ENCODE measurements around the gene CCND2. TPM values are rescaled to one million over a fixed set of nuclear protein-coding genes. Genes with fewer than 3 reads are reported as not detected.

The CCND2 gene
- total RNA-seq, 1 experiment from 2014 or later = 194 TPM

DNA sequence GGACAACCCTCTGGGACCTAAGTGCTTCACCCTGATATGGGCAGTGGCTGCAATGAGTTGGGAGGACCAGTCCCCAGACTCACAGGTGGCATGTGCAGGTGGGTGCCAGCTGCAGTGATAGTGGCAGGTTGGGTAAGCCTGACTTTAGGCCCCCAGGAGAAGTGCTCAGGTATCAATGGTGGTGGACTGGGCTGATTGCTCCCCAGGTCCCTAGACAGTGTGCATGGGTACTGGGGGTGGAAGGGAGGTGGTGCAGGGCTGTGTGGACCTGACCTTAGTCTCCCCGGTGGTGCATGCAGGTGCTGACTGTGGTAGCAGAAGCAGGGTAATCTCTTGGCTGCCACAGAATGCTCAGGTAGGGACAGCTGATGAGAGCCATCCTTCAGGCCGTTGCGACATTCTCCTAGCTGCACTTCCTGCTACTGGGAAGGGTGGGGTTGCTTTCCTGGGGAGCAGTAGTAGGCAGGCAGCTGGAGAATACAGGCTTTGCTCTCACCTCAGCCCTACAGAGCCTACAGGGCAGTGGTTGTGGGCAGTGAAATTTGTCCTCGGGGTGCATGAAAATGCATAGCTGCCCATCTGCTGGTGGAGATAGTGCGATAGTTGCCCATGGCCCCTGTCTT lies 33.3 kb upstream of the CCND2 start:
- no peak for ATAC-seq
- TF ChIP-seq TCF7 (CRISPR knock-in tag; IDR thresholded peaks at IDR 0.05; ENCODE audit: low read depth) (no peak), HMGA2 (CRISPR knock-in tag; IDR thresholded peaks at IDR 0.05) (no peak), FOXK1 (CRISPR knock-in tag; IDR thresholded peaks at IDR 0.05) (no peak), SP1 (CRISPR knock-in tag; conservative IDR thresholded peaks at IDR 0.05) (no peak), PRRX2 (CRISPR knock-in tag; IDR thresholded peaks at IDR 0.05) (no peak)
- TF ChIP-seq, protein P1, sequence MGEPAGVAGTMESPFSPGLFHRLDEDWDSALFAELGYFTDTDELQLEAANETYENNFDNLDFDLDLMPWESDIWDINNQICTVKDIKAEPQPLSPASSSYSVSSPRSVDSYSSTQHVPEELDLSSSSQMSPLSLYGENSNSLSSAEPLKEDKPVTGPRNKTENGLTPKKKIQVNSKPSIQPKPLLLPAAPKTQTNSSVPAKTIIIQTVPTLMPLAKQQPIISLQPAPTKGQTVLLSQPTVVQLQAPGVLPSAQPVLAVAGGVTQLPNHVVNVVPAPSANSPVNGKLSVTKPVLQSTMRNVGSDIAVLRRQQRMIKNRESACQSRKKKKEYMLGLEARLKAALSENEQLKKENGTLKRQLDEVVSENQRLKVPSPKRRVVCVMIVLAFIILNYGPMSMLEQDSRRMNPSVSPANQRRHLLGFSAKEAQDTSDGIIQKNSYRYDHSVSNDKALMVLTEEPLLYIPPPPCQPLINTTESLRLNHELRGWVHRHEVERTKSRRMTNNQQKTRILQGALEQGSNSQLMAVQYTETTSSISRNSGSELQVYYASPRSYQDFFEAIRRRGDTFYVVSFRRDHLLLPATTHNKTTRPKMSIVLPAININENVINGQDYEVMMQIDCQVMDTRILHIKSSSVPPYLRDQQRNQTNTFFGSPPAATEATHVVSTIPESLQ (CRISPR knock-in tag; IDR thresholded peaks at IDR 0.05) = no peak
- TF ChIP-seq, protein P2, sequence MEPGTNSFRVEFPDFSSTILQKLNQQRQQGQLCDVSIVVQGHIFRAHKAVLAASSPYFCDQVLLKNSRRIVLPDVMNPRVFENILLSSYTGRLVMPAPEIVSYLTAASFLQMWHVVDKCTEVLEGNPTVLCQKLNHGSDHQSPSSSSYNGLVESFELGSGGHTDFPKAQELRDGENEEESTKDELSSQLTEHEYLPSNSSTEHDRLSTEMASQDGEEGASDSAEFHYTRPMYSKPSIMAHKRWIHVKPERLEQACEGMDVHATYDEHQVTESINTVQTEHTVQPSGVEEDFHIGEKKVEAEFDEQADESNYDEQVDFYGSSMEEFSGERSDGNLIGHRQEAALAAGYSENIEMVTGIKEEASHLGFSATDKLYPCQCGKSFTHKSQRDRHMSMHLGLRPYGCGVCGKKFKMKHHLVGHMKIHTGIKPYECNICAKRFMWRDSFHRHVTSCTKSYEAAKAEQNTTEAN (CRISPR knock-in tag; IDR thresholded peaks at IDR 0.05) = no peak
- TF ChIP-seq, protein P3, sequence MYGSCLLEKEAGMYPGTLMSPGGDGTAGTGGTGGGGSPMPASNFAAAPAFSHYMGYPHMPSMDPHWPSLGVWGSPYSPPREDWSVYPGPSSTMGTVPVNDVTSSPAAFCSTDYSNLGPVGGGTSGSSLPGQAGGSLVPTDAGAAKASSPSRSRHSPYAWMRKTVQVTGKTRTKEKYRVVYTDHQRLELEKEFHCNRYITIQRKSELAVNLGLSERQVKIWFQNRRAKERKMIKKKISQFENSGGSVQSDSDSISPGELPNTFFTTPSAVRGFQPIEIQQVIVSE (CRISPR knock-in tag; IDR thresholded peaks at IDR 0.05; ENCODE audit: borderline replicate concordance) = no peak
- no peak for DNase-seq (ENCODE audit: low spot score)
- CTCF ChIA-PET = interaction anchor here (0.6 to 1.0 kb wide), 2 partner anchors 31 to 132 kb away, joined by 3 to 4 read pairs; no protein-coding TSS in a partner anchor
- Mint-ChIP-seq H3K27me3 (ENCODE audit: low read depth) (no peaks in the 10 kb centered on the region; the same call in 1 of the 2 replicates), H3K36me3 (peaks cover 12% of the 10 kb centered on the region), H3K4me1 (peaks cover 16% of the 10 kb centered on the region), H3K9me3 (peaks cover 26% of the 10 kb centered on the region), H3K4me3 (no peak overlapping the region), H3K27ac (no peak overlapping the region)
- POLR2A ChIA-PET = interaction anchor here (1.1 kb wide), 1 partner anchor 213 kb away, joined by 4 read pairs; no protein-coding TSS in a partner anchor

DNA sequence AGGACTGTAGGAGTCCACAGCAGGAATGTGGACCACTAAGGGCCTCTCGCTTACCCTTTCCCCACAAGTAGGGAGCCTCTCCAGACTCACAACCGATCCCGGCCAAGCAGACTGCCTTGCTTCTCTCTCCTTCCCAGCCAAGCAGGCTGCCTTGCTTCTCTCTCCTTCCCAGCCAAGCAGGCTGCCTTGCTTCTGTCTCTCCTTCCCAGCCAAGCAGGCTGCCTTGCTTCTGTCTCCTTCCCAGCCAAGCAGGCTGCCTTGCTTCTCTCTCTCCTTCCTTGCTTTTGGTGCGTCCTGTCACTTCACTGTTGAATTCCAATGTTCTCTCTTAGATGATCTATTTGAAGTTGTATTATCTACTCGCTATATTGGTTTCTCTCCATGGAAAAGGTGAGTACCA lies 32.6 kb upstream of the CCND2 start:
- DNase-seq (ENCODE audit: low spot score) = no peak
- POLR2A ChIA-PET = interaction anchor here (1.1 kb wide), 1 partner anchor 214 kb away, joined by 4 read pairs; no protein-coding TSS in a partner anchor
- CTCF ChIA-PET = interaction anchor here (0.6 to 1.0 kb wide), 2 partner anchors 30 to 133 kb away, joined by 3 to 4 read pairs; no protein-coding TSS in a partner anchor
- Mint-ChIP-seq H3K27ac (no peak overlapping the region), H3K4me1 (peaks cover 20% of the 10 kb centered on the region), H3K9me3 (peaks cover 26% of the 10 kb centered on the region), H3K4me3 (no peak overlapping the region), H3K27me3 (ENCODE audit: low read depth) (no peaks in the 10 kb centered on the region; the same call in 1 of the 2 replicates), H3K36me3 (peaks cover 12% of the 10 kb centered on the region)
- ATAC-seq = no peak
- no peak for TF ChIP-seq CBFB (CRISPR knock-in tag; IDR thresholded peaks at IDR 0.05; ENCODE audit: low read depth)
- no peak for TF ChIP-seq TEAD4 (CRISPR knock-in tag; IDR thresholded peaks at IDR 0.05)
- no peak for TF ChIP-seq TP53 (CRISPR knock-in tag; IDR thresholded peaks at IDR 0.05)
- TF ChIP-seq, protein P4, sequence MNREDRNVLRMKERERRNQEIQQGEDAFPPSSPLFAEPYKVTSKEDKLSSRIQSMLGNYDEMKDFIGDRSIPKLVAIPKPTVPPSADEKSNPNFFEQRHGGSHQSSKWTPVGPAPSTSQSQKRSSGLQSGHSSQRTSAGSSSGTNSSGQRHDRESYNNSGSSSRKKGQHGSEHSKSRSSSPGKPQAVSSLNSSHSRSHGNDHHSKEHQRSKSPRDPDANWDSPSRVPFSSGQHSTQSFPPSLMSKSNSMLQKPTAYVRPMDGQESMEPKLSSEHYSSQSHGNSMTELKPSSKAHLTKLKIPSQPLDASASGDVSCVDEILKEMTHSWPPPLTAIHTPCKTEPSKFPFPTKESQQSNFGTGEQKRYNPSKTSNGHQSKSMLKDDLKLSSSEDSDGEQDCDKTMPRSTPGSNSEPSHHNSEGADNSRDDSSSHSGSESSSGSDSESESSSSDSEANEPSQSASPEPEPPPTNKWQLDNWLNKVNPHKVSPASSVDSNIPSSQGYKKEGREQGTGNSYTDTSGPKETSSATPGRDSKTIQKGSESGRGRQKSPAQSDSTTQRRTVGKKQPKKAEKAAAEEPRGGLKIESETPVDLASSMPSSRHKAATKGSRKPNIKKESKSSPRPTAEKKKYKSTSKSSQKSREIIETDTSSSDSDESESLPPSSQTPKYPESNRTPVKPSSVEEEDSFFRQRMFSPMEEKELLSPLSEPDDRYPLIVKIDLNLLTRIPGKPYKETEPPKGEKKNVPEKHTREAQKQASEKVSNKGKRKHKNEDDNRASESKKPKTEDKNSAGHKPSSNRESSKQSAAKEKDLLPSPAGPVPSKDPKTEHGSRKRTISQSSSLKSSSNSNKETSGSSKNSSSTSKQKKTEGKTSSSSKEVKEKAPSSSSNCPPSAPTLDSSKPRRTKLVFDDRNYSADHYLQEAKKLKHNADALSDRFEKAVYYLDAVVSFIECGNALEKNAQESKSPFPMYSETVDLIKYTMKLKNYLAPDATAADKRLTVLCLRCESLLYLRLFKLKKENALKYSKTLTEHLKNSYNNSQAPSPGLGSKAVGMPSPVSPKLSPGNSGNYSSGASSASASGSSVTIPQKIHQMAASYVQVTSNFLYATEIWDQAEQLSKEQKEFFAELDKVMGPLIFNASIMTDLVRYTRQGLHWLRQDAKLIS (CRISPR knock-in tag; IDR thresholded peaks at IDR 0.05; ENCODE audit: borderline replicate concordance) = no peak
- TF ChIP-seq, protein P5, sequence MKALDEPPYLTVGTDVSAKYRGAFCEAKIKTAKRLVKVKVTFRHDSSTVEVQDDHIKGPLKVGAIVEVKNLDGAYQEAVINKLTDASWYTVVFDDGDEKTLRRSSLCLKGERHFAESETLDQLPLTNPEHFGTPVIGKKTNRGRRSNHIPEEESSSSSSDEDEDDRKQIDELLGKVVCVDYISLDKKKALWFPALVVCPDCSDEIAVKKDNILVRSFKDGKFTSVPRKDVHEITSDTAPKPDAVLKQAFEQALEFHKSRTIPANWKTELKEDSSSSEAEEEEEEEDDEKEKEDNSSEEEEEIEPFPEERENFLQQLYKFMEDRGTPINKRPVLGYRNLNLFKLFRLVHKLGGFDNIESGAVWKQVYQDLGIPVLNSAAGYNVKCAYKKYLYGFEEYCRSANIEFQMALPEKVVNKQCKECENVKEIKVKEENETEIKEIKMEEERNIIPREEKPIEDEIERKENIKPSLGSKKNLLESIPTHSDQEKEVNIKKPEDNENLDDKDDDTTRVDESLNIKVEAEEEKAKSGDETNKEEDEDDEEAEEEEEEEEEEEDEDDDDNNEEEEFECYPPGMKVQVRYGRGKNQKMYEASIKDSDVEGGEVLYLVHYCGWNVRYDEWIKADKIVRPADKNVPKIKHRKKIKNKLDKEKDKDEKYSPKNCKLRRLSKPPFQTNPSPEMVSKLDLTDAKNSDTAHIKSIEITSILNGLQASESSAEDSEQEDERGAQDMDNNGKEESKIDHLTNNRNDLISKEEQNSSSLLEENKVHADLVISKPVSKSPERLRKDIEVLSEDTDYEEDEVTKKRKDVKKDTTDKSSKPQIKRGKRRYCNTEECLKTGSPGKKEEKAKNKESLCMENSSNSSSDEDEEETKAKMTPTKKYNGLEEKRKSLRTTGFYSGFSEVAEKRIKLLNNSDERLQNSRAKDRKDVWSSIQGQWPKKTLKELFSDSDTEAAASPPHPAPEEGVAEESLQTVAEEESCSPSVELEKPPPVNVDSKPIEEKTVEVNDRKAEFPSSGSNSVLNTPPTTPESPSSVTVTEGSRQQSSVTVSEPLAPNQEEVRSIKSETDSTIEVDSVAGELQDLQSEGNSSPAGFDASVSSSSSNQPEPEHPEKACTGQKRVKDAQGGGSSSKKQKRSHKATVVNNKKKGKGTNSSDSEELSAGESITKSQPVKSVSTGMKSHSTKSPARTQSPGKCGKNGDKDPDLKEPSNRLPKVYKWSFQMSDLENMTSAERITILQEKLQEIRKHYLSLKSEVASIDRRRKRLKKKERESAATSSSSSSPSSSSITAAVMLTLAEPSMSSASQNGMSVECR (CRISPR knock-in tag; IDR thresholded peaks at IDR 0.05; ENCODE audit: borderline replicate concordance) = no peak
- no peak for TF ChIP-seq MYBL2 (CRISPR knock-in tag; IDR thresholded peaks at IDR 0.05)
- TF ChIP-seq, protein P6, sequence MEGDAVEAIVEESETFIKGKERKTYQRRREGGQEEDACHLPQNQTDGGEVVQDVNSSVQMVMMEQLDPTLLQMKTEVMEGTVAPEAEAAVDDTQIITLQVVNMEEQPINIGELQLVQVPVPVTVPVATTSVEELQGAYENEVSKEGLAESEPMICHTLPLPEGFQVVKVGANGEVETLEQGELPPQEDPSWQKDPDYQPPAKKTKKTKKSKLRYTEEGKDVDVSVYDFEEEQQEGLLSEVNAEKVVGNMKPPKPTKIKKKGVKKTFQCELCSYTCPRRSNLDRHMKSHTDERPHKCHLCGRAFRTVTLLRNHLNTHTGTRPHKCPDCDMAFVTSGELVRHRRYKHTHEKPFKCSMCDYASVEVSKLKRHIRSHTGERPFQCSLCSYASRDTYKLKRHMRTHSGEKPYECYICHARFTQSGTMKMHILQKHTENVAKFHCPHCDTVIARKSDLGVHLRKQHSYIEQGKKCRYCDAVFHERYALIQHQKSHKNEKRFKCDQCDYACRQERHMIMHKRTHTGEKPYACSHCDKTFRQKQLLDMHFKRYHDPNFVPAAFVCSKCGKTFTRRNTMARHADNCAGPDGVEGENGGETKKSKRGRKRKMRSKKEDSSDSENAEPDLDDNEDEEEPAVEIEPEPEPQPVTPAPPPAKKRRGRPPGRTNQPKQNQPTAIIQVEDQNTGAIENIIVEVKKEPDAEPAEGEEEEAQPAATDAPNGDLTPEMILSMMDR (IDR thresholded peaks at IDR 0.05) = no peak
- no peak for TF ChIP-seq TEAD1 (CRISPR knock-in tag; IDR thresholded peaks at IDR 0.05)
- no peak for TF ChIP-seq RELA (CRISPR knock-in tag; IDR thresholded peaks at IDR 0.05; ENCODE audit: borderline replicate concordance)
- no peak for TF ChIP-seq GTF2I (CRISPR knock-in tag; conservative IDR thresholded peaks at IDR 0.05)
- TF ChIP-seq, protein P7, sequence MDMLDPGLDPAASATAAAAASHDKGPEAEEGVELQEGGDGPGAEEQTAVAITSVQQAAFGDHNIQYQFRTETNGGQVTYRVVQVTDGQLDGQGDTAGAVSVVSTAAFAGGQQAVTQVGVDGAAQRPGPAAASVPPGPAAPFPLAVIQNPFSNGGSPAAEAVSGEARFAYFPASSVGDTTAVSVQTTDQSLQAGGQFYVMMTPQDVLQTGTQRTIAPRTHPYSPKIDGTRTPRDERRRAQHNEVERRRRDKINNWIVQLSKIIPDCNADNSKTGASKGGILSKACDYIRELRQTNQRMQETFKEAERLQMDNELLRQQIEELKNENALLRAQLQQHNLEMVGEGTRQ (CRISPR knock-in tag; IDR thresholded peaks at IDR 0.05) = no peak
